GM18858 (cell line): Measurements from ENCODE around the gene WNT3.

Source experiments
- ATAC-seq: cut with Tn5 transposase; IDR thresholded peaks from one replicate; pipeline ENCODE4 v1.9.1; 2021; ENCODE audit not compliant: unreplicated experiment

WNT3 gene

GRCh38 chr17:46736100-46736499, 82.4 kb downstream of the WNT3 start:
- ATAC-seq, result no peak

GRCh38 chr17:46733837-46734475, 84.5 kb downstream of the WNT3 start:
- ATAC-seq, result no peak

- ATAC-seq, result no peak
Measured at GRCh38 chr17:46732754-46733398, 85.6 kb downstream of the WNT3 start.

GRCh38 chr17:46732160-46732559, 86.3 kb downstream of the WNT3 start:
- no peak for ATAC-seq

GRCh38 chr17:46730679-46731078, 87.8 kb downstream of the WNT3 start:
- ATAC-seq, result no peak

GRCh38 chr17:46730026-46730425, 88.5 kb downstream of the WNT3 start:
- ATAC-seq, result no peak

GRCh38 chr17:46727572-46728348, 90.7 kb downstream of the WNT3 start:
- no peak for ATAC-seq

- ATAC-seq, result no peak
Measured at GRCh38 chr17:46726206-46726605, 92.3 kb downstream of the WNT3 start.

GRCh38 chr17:46722662-46723285, 95.7 kb downstream of the WNT3 start:
- no peak for ATAC-seq

- no peak for ATAC-seq
Measured at GRCh38 chr17:46720408-46720807, 98.1 kb downstream of the WNT3 start.

- ATAC-seq, result no peak
Measured at GRCh38 chr17:46719891-46720290, 98.6 kb downstream of the WNT3 start.

- ATAC-seq, result no peak
Measured at GRCh38 chr17:46717999-46718398, 100.5 kb downstream of the WNT3 start.
